Prostate gland (tissue), 2 donors: ENCODE measurements around the gene UBA7.

Experiments used
- POLR2A ChIP-seq: fragments of 450-650 bp; IDR thresholded peaks from one replicate; pipeline ENCODE4 v1.6.1; 2016; ENCODE audit warnings: antibody characterized with exemption, mild to moderate bottlenecking
- TF ChIP-seq, protein P1 (sequence below), 4 experiments: fragments of 200-600 bp in 2 of 4; fragments of 450-650 bp in 2 of 4; sonication (generic) in 2 of 4; IDR thresholded peaks; 1 replicate in 3 of 4; 2 replicates in 1 of 4; pipeline ENCODE4 v1.5.1; 2016 to 2019; ENCODE audit warnings: antibody characterized with exemption in 4 of 4, mild to moderate bottlenecking in 2 of 4, moderate library complexity in 2 of 4

DNA sequence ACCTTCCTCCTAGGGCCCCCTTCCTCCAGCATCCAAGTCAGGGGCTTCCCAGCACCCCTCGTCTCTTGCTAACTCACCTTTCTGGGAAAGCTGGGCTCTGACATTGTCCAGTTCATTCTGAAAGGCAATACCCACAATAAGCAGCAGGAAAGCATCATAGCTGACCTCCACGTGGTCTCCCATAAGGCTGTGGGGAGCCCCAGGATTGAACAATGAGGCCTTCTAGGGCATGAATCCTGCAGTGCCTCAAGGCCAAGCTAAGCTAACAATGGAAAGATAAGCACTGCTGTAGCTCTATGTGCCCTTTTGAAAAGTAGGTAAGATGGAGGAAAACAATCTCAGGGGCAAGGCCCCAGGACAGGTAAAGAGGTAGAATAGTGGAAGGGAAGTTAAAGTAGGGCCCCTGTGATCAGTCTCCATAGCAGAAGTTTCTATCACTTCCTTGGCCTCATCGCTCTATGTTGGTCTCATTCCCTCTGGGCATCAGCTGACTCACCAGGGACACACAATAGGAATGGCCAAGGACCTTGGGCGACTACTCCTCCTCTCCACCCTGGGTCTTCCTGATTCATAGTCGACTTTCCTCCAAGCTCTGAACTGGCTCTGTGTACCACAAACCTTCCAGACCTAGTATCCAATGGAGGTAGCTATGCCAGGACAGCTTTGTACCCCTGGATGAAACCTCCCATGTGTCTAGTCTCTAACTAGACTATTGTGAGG lies 30.9 kb upstream of the UBA7 start:
- TF ChIP-seq, protein P1, sequence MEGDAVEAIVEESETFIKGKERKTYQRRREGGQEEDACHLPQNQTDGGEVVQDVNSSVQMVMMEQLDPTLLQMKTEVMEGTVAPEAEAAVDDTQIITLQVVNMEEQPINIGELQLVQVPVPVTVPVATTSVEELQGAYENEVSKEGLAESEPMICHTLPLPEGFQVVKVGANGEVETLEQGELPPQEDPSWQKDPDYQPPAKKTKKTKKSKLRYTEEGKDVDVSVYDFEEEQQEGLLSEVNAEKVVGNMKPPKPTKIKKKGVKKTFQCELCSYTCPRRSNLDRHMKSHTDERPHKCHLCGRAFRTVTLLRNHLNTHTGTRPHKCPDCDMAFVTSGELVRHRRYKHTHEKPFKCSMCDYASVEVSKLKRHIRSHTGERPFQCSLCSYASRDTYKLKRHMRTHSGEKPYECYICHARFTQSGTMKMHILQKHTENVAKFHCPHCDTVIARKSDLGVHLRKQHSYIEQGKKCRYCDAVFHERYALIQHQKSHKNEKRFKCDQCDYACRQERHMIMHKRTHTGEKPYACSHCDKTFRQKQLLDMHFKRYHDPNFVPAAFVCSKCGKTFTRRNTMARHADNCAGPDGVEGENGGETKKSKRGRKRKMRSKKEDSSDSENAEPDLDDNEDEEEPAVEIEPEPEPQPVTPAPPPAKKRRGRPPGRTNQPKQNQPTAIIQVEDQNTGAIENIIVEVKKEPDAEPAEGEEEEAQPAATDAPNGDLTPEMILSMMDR (IDR thresholded peaks at IDR 0.05) = no peak
- TF ChIP-seq POLR2A = no peak
